Glutamatergic neuron (in vitro differentiated cells): ENCODE data around the gene PLCG2. TPM values are rescaled to one million over a fixed set of nuclear protein-coding genes. Genes with fewer than 3 reads are reported as not detected.

ENCODE experiments used
- DNase-seq: peaks from one replicate; pipeline ENCODE4 v3.0.0; 2022
- H3K27ac Mint-ChIP-seq: one replicate; pipeline ENCODE4 v1.8.0; 2020; ENCODE audit warnings: mild to moderate bottlenecking, mixed read lengths, inconsistent platforms; ENCODE audit not compliant: unreplicated experiment
- H3K27me3 Mint-ChIP-seq: one replicate; pipeline ENCODE4 v1.8.0; 2020; ENCODE audit warnings: mild to moderate bottlenecking, moderate library complexity, mixed read lengths, inconsistent platforms; ENCODE audit not compliant: unreplicated experiment
- H3K36me3 Mint-ChIP-seq: one replicate; pipeline ENCODE4 v1.8.0; 2020; ENCODE audit warnings: mild to moderate bottlenecking, mixed read lengths, inconsistent platforms; ENCODE audit not compliant: unreplicated experiment
- H3K4me1 Mint-ChIP-seq: one replicate; pipeline ENCODE4 v1.8.0; 2020; ENCODE audit warnings: mild to moderate bottlenecking, low read depth, mixed read lengths, inconsistent platforms; ENCODE audit not compliant: unreplicated experiment
- H3K4me3 Mint-ChIP-seq: one replicate; pipeline ENCODE4 v1.8.0; 2020; ENCODE audit warnings: mild to moderate bottlenecking, mixed read lengths, inconsistent platforms; ENCODE audit not compliant: unreplicated experiment
- H3K9me3 Mint-ChIP-seq: one replicate; pipeline ENCODE4 v1.8.0; 2020; ENCODE audit warnings: mild to moderate bottlenecking, moderate library complexity, mixed read lengths, inconsistent platforms; ENCODE audit not compliant: unreplicated experiment
- CTCF ChIP-seq: fragments of 200-600 bp; sonication (generic); IDR thresholded peaks from one replicate; pipeline ENCODE4 v1.5.0; 2021; ENCODE audit not compliant: partially characterized antibody, unreplicated experiment
- total RNA-seq: library from RNA; stranded (reverse); fragmentation: NEBNext Ultra II Directional; extraction: Animal tissue kit (Norgen Biotek cat#: 25700); gene quantifications from one replicate; pipeline ENCODE4 v1.2.1, GENCODE V29; 2021; ENCODE audit not compliant: unreplicated experiment

PLCG2 gene
- total RNA-seq, 1 donor from 2014 or later, result 0.49 TPM

GRCh38 chr16:81878529-81878928 lies 99.4 kb downstream of the PLCG2 start:
- H3K27me3 Mint-ChIP-seq, result no peaks in the 10 kb centered on the region
- DNase-seq, result no peak
- peaks cover 5% of the 10 kb centered on the region for H3K4me1 Mint-ChIP-seq
- H3K4me3 Mint-ChIP-seq, result no peak overlapping the region
- peaks cover 5% of the 10 kb centered on the region for H3K9me3 Mint-ChIP-seq
- no peak overlapping the region for H3K27ac Mint-ChIP-seq
- TF ChIP-seq CTCF, result no peak
- H3K36me3 Mint-ChIP-seq, result no peaks in the 10 kb centered on the region

- H3K9me3 Mint-ChIP-seq, result peaks cover 5% of the 10 kb centered on the region
- no peaks in the 10 kb centered on the region for H3K36me3 Mint-ChIP-seq
- peak; percentile 11 for TF ChIP-seq CTCF
- peaks cover 5% of the 10 kb centered on the region for H3K4me1 Mint-ChIP-seq
- H3K27me3 Mint-ChIP-seq, result no peaks in the 10 kb centered on the region
- no peak for DNase-seq
- no peak overlapping the region for H3K27ac Mint-ChIP-seq
- no peak overlapping the region for H3K4me3 Mint-ChIP-seq
Measured at GRCh38 chr16:81879625-81880024, 100.5 kb downstream of the PLCG2 start.

GRCh38 chr16:81880816-81881215 lies 101.7 kb downstream of the PLCG2 start:
- no peaks in the 10 kb centered on the region for H3K27me3 Mint-ChIP-seq
- DNase-seq, result no peak
- H3K36me3 Mint-ChIP-seq, result no peaks in the 10 kb centered on the region
- no peaks in the 10 kb centered on the region for H3K4me1 Mint-ChIP-seq
- peaks cover 5% of the 10 kb centered on the region for H3K9me3 Mint-ChIP-seq
- H3K4me3 Mint-ChIP-seq, result no peak overlapping the region
- TF ChIP-seq CTCF, result no peak
- no peak overlapping the region for H3K27ac Mint-ChIP-seq

GRCh38 chr16:81881228-81881627 lies 102.1 kb downstream of the PLCG2 start:
- no peak for TF ChIP-seq CTCF
- H3K36me3 Mint-ChIP-seq, result no peaks in the 10 kb centered on the region
- H3K27ac Mint-ChIP-seq, result no peak overlapping the region
- H3K27me3 Mint-ChIP-seq, result no peaks in the 10 kb centered on the region
- peaks cover 5% of the 10 kb centered on the region for H3K9me3 Mint-ChIP-seq
- H3K4me1 Mint-ChIP-seq, result no peaks in the 10 kb centered on the region
- no peak for DNase-seq
- H3K4me3 Mint-ChIP-seq, result no peak overlapping the region

GRCh38 chr16:81882559-81882958 lies 103.5 kb downstream of the PLCG2 start:
- Mint-ChIP-seq H3K4me1 (no peaks in the 10 kb centered on the region), H3K4me3 (no peak overlapping the region), H3K36me3 (no peaks in the 10 kb centered on the region), H3K27me3 (no peaks in the 10 kb centered on the region), H3K27ac (no peak overlapping the region), H3K9me3 (peaks cover 5% of the 10 kb centered on the region)
- no peak for DNase-seq
- TF ChIP-seq CTCF, result no peak
